ENCODE results near the gene TRAPPC10.

DNA sequence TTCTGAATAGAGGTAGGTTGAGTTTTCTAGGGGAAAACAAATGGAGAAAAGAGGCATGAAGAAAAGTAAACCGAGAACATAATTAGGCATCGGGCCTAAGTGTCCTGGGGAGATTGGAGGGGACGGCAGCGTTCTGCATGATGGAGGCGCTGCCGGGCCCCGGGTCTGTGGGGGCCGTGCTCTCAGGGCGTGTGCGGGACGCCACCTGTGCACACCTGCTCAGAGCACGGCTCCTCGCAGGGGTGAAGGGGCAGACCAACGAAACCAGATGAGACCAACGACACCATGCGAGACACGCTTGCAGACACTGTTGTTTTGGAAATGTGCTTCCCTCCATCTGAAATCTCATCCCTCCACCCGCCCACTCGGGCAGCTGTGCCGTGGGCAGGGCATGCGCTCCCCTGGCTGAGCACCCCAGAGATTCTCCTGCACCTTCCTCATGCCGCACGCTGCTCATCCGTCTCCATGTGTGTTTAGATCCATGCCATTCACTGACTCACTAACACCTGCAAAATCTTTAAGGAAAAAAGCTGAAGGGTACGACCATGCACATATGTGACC lies 28.2 kb upstream of the TRAPPC10 start:
- TF ChIP-seq GATA2 (IDR thresholded peaks at IDR 0.05; ENCODE audit: low read depth, low read length) (no peak), GATA3 (IDR thresholded peaks at IDR 0.05; ENCODE audit: low read depth, low read length) (no peak)
